Measurements from ENCODE around the gene TPRKB. TPM values are rescaled to one million over a fixed set of nuclear protein-coding genes. Genes with fewer than 3 reads are reported as not detected.
A peak's percentile ranks its signal among the peaks of the same experiment; 100 is the strongest.

Gene TPRKB
- total and polyA plus RNA-seq, 9 of the 15 experiments (the other 6 are each of a cell fraction or from before 2014, with no cell fraction given) = 55.6 to 250 (median 112) TPM

DNA sequence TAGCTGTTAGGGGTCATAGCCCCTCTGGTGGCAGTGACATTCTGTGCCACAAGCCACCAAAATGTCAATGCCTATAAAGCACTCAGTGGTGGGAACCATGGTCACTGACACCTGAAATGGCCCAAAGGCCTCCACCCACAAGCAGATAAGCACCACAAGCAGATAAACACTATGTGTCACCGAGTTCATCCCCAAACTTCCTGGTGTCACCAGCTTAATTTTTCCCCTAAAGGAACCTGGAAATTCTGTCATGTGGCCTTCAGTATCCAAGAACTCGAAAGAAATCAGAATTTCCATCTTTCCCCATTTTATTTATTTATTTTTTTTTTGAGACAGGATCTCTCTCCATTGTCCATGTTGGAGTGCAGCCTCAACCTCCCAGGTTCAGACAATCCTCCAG lies 3.6 kb upstream of the TPRKB start:
- no peak for DNase-seq (ENCODE audit: extremely low read depth in 1 of 4, low spot score in 3 of 4)
- H3K4me2 ChIP-seq (ENCODE audit: insufficient read depth, low read length) = no peak overlapping the region
- H4K20me1 ChIP-seq (replicated peaks; ENCODE audit: control insufficient read depth, insufficient read depth, low read length) = no peaks in the 10 kb centered on the region
- no peak overlapping the region for H3K9ac ChIP-seq (ENCODE audit: insufficient read depth in 1 of 2, low read depth in 2 of 2, low read length in 2 of 2)
- POLR2A ChIA-PET = no interaction called here
- WGBS (ENCODE audit: insufficient coverage, low coverage, missing lambda C conversion rate) = 4% methylated on average over 2 of the region's 2 CpGs
- H3K4me3 ChIP-seq = no peak overlapping the region
- no peaks in the 10 kb centered on the region for H3K36me3 ChIP-seq (ENCODE audit: control insufficient read depth, insufficient read depth, low read length)
- intact Hi-C loops (cut with micrococcal nuclease) = no loop called here
- no peak for FAIRE-seq
- H3K9me3 ChIP-seq (replicated peaks; ENCODE audit: control insufficient read depth, insufficient read depth, low read depth, low read length) = peaks cover 3% of the 10 kb centered on the region
- in situ Hi-C loops (cut with MboI) = no loop called here
- H2AFZ ChIP-seq (ENCODE audit: low read depth, low read length) = no peak overlapping the region
- no peaks in the 10 kb centered on the region for H3K27me3 ChIP-seq (ENCODE audit: control insufficient read depth in 2 of 2, insufficient read depth in 2 of 2, low read length in 2 of 2)
- H3K27ac ChIP-seq (ENCODE audit: extremely low read depth, low read depth, low read length) = no peak overlapping the region
- no peak for ATAC-seq
- no peaks in the 10 kb centered on the region for H3K9me1 ChIP-seq (ENCODE audit: control insufficient read depth, insufficient read depth, low read length)
- H3K79me2 ChIP-seq (ENCODE audit: control insufficient read depth, insufficient read depth, low read length) = peaks cover 13% of the 10 kb centered on the region
- peaks cover 4 to 5% of the 10 kb centered on the region in 2 experiments; a peak in 4 of 5 replicates for H3K4me1 ChIP-seq (replicated peaks in 1 of 2; ENCODE audit: control insufficient read depth in 2 of 2, insufficient read depth in 2 of 2, low read length in 2 of 2)
- BruUV-seq (replicated peaks) = no TSS peak
- CTCF ChIA-PET (ENCODE audit: low intra/inter-chr PET ratio) = no interaction called here
- TF ChIP-seq, protein P1, sequence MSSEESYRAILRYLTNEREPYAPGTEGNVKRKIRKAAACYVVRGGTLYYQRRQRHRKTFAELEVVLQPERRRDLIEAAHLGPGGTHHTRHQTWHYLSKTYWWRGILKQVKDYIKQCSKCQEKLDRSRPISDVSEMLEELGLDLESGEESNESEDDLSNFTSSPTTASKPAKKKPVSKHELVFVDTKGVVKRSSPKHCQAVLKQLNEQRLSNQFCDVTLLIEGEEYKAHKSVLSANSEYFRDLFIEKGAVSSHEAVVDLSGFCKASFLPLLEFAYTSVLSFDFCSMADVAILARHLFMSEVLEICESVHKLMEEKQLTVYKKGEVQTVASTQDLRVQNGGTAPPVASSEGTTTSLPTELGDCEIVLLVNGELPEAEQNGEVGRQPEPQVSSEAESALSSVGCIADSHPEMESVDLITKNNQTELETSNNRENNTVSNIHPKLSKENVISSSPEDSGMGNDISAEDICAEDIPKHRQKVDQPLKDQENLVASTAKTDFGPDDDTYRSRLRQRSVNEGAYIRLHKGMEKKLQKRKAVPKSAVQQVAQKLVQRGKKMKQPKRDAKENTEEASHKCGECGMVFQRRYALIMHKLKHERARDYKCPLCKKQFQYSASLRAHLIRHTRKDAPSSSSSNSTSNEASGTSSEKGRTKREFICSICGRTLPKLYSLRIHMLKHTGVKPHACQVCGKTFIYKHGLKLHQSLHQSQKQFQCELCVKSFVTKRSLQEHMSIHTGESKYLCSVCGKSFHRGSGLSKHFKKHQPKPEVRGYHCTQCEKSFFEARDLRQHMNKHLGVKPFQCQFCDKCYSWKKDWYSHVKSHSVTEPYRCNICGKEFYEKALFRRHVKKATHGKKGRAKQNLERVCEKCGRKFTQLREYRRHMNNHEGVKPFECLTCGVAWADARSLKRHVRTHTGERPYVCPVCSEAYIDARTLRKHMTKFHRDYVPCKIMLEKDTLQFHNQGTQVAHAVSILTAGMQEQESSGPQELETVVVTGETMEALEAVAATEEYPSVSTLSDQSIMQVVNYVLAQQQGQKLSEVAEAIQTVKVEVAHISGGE (CRISPR knock-in tag; IDR thresholded peaks at IDR 0.05) = peak in 2 of 3 experiments; percentile 65 to 96; a peak in 4 of 6 replicates
- TF ChIP-seq NFIC (IDR thresholded peaks at IDR 0.05) = no peak
- no peak for TF ChIP-seq NR2C2 (CRISPR knock-in tag; IDR thresholded peaks at IDR 0.05)
- TF ChIP-seq NR2C2 (tag; IDR thresholded peaks at IDR 0.05) = no peak
- no peak for TF ChIP-seq TCF7L2 (IDR thresholded peaks at IDR 0.05; ENCODE audit: low read depth, low read length)
- TF ChIP-seq, protein P2, sequence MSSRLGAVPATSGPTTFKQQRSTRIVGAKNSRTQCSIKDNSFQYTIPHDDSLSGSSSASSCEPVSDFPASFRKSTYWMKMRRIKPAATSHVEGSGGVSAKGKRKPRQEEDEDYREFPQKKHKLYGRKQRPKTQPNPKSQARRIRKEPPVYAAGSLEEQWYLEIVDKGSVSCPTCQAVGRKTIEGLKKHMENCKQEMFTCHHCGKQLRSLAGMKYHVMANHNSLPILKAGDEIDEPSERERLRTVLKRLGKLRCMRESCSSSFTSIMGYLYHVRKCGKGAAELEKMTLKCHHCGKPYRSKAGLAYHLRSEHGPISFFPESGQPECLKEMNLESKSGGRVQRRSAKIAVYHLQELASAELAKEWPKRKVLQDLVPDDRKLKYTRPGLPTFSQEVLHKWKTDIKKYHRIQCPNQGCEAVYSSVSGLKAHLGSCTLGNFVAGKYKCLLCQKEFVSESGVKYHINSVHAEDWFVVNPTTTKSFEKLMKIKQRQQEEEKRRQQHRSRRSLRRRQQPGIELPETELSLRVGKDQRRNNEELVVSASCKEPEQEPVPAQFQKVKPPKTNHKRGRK (tag; IDR thresholded peaks at IDR 0.05) = no peak
- no peak for TF ChIP-seq STAG1 (CRISPR knock-in tag; IDR thresholded peaks at IDR 0.05; ENCODE audit: borderline replicate concordance)

Data from K562 (cell line).